Small intestine (tissue), 7 donors: Measurements from ENCODE around the gene CDH22. TPM values are rescaled to one million over a fixed set of nuclear protein-coding genes. Genes with fewer than 3 reads are reported as not detected.

Experiments used
- DNase-seq, 2 donors: peaks; one replicate each; pipeline versions ENCODE4 v3.0.0 to v3.0.0-alpha.2; 2013
- FAIRE-seq: peaks from 2 replicates; lab custom pipeline; 2012; peaks lifted over from hg19 to GRCh38; lab: Jason Lieb, UNC
- H3K27ac ChIP-seq, 3 donors: one replicate each; pipeline ENCODE4 v1.5.1; 2013; ENCODE audit warnings: low read length in 2 of 3, mild to moderate bottlenecking in 2 of 3, control low read depth in 1 of 3, inconsistent platforms in 1 of 3, low read depth in 1 of 3, moderate library complexity in 1 of 3
- H3K27me3 ChIP-seq, 3 donors: one replicate each; pipeline ENCODE4 v1.6.1; 2013; ENCODE audit warnings: low read length in 3 of 3, inconsistent platforms in 1 of 3; ENCODE audit not compliant: control insufficient read depth in 3 of 3, insufficient read depth in 3 of 3
- H3K36me3 ChIP-seq, 3 donors: one replicate each; pipeline ENCODE4 v1.6.1; 2013; ENCODE audit warnings: low read length in 3 of 3, inconsistent platforms in 1 of 3, low read depth in 1 of 3, mild to moderate bottlenecking in 1 of 3, moderate library complexity in 1 of 3; ENCODE audit not compliant: control insufficient read depth in 3 of 3, insufficient read depth in 2 of 3
- H3K4me1 ChIP-seq, 3 donors: one replicate each; pipeline ENCODE4 v1.6.1; 2013; ENCODE audit warnings: low read length in 2 of 3, inconsistent platforms in 1 of 3, low read depth in 1 of 3, mild to moderate bottlenecking in 1 of 3, moderate library complexity in 1 of 3; ENCODE audit not compliant: control insufficient read depth in 3 of 3, insufficient read depth in 2 of 3
- H3K4me3 ChIP-seq, 3 donors: one replicate each; pipeline ENCODE4 v1.5.1; 2013; ENCODE audit warnings: low read length in 3 of 3, control low read depth in 1 of 3, inconsistent platforms in 1 of 3, low read depth in 1 of 3, mild to moderate bottlenecking in 1 of 3, moderate library complexity in 1 of 3
- H3K9me3 ChIP-seq, 2 donors: one replicate each; pipeline ENCODE4 v1.6.1; 2013; ENCODE audit warnings: low read depth in 1 of 2, low read length in 1 of 2; ENCODE audit not compliant: control insufficient read depth in 2 of 2, insufficient read depth in 1 of 2
- WGBS, 3 donors: extraction: QIAGEN DNeasy Blood & Tissue Kit; methylation state at CpG; one replicate each; pipeline ENCODE4 v1.1.7; 2013; 5-methylcytosine and 5-hydroxymethylcytosine counted together
- polyA plus RNA-seq, 4 donors: library from polyadenylated mRNA; stranded (reverse) in 3 of 4; unstranded in 1 of 4; fragments of 200-250 nt in 3 of 4; fragments of 120-200 nt in 1 of 4; gene quantifications; one replicate each; pipeline versions ENCODE4 v1.2.1 to v1.2.3, GENCODE V29; 2013
- donor health status: healthy with polysubstance abuse.
- donor health status: control.
- donor health status: control.
- donor health status: Bipolar disorder and iron deficiency.
- donor health status: healthy.

The CDH22 gene
- polyA plus RNA-seq, 4 donors: 0.03 to 0.84 TPM; not detected in 2

- Histone ChIP-seq H3K27ac (no peak overlapping the region), H3K4me3 (no peak overlapping the region), H3K4me1 (no peaks in the 10 kb centered on the region), H3K36me3 (no peaks in the 10 kb centered on the region), H3K27me3 (peaks cover 0 to 8% (median 2%) of the 10 kb centered on the region in 3 donors), H3K9me3 (no peaks in the 10 kb centered on the region)
- no peak for FAIRE-seq
- DNase-seq: no peak
These were observed 90.7 kb downstream of the CDH22 start for GRCh38 chr20:46217583-46217982.

- Histone ChIP-seq H3K9me3 (no peaks in the 10 kb centered on the region), H3K36me3 (no peaks in the 10 kb centered on the region), H3K4me3 (no peak overlapping the region), H3K27ac (no peak overlapping the region), H3K4me1 (no peaks in the 10 kb centered on the region), H3K27me3 (peaks cover 0 to 7% (median 0%) of the 10 kb centered on the region in 3 donors)
- DNase-seq: no peak
- 79 to 84% (median 79%) methylated on average over 22 of the region's 22 CpGs for WGBS, 3 donors
- FAIRE-seq: no peak
These were observed 91.4 kb downstream of the CDH22 start for GRCh38 chr20:46216770-46217464.

GRCh38 chr20:46215913-46216707, 92.2 kb downstream of the CDH22 start:
- Histone ChIP-seq H3K36me3 (no peaks in the 10 kb centered on the region), H3K27me3 (peaks cover 0 to 11% (median 0%) of the 10 kb centered on the region in 3 donors), H3K4me1 (no peaks in the 10 kb centered on the region), H3K9me3 (no peaks in the 10 kb centered on the region), H3K27ac (no peak overlapping the region), H3K4me3 (no peak overlapping the region)
- FAIRE-seq: no peak
- WGBS, 3 donors: 28 to 37% (median 33%) methylated on average over 16 to 17 of the region's 17 CpGs
- DNase-seq: no peak

- no peak for DNase-seq
- no peak for FAIRE-seq
- no peaks in the 10 kb centered on the region for H3K4me1 ChIP-seq
- H3K9me3 ChIP-seq: no peaks in the 10 kb centered on the region
- H3K27ac ChIP-seq: no peak overlapping the region
- H3K27me3 ChIP-seq: peaks cover 0 to 19% (median 2%) of the 10 kb centered on the region in 3 donors
- H3K4me3 ChIP-seq: no peak overlapping the region
- WGBS, 3 donors: 58 to 64% (median 62%) methylated on average over 4 of the region's 4 CpGs
- no peaks in the 10 kb centered on the region for H3K36me3 ChIP-seq
These were observed 93.3 kb downstream of the CDH22 start for GRCh38 chr20:46214824-46215488.

- Histone ChIP-seq H3K4me1 (no peaks in the 10 kb centered on the region), H3K27ac (no peak overlapping the region), H3K36me3 (no peaks in the 10 kb centered on the region), H3K27me3 (peaks cover 0 to 21% (median 2%) of the 10 kb centered on the region in 3 donors), H3K9me3 (no peaks in the 10 kb centered on the region), H3K4me3 (no peak overlapping the region)
- no peak for FAIRE-seq
- 44 to 58% (median 56%) methylated on average over 8 of the region's 8 CpGs for WGBS, 3 donors
- DNase-seq: no peak
These were observed 94.1 kb downstream of the CDH22 start for GRCh38 chr20:46213946-46214823.

GRCh38 chr20:46212876-46213275, 95.4 kb downstream of the CDH22 start:
- Histone ChIP-seq H3K9me3 (no peaks in the 10 kb centered on the region), H3K27ac (no peak overlapping the region), H3K4me1 (no peaks in the 10 kb centered on the region), H3K27me3 (peaks cover 0 to 22% (median 2%) of the 10 kb centered on the region in 3 donors), H3K36me3 (no peaks in the 10 kb centered on the region), H3K4me3 (no peak overlapping the region)
- FAIRE-seq (no peak), DNase-seq (no peak)
- 57 to 61% (median 59%) methylated on average over 11 of the region's 11 CpGs for WGBS, 3 donors

GRCh38 chr20:46212252-46212651, 96.0 kb downstream of the CDH22 start:
- Histone ChIP-seq H3K27ac (no peak overlapping the region), H3K36me3 (no peaks in the 10 kb centered on the region), H3K4me1 (no peaks in the 10 kb centered on the region), H3K27me3 (peaks cover 0 to 23% (median 2%) of the 10 kb centered on the region in 3 donors), H3K4me3 (no peak overlapping the region), H3K9me3 (no peaks in the 10 kb centered on the region)
- 38 to 55% (median 54%) methylated on average over 3 of the region's 3 CpGs for WGBS, 3 donors
- FAIRE-seq: no peak
- no peak for DNase-seq

- H3K4me1 ChIP-seq: no peaks in the 10 kb centered on the region
- FAIRE-seq: no peak
- 55 to 61% (median 60%) methylated on average over 8 of the region's 8 CpGs for WGBS, 3 donors
- no peak overlapping the region for H3K4me3 ChIP-seq
- no peak for DNase-seq
- H3K36me3 ChIP-seq: no peaks in the 10 kb centered on the region
- no peaks in the 10 kb centered on the region for H3K9me3 ChIP-seq
- no peak overlapping the region for H3K27ac ChIP-seq
- H3K27me3 ChIP-seq: peaks cover 0 to 23% (median 2%) of the 10 kb centered on the region in 3 donors
These were observed 97.0 kb downstream of the CDH22 start for GRCh38 chr20:46211331-46211722.
